ENCODE measurements around the gene ELF1.

Gene ELF1

GRCh38 chr13:41006978-41007743 lies 12.0 kb downstream of the ELF1 start:
- no peak for DNase-seq

- no peak for DNase-seq
These were observed 12.8 kb downstream of the ELF1 start for GRCh38 chr13:41006306-41006705.

GRCh38 chr13:41005704-41006103 lies 13.4 kb downstream of the ELF1 start:
- DNase-seq: no peak

GRCh38 chr13:41004875-41005693 lies 14.0 kb downstream of the ELF1 start:
- DNase-seq: no peak

GRCh38 chr13:41002606-41003005 lies 16.5 kb downstream of the ELF1 start:
- no peak for DNase-seq

GRCh38 chr13:41001695-41002094 lies 17.4 kb downstream of the ELF1 start:
- no peak for DNase-seq

GRCh38 chr13:40999416-40999815 lies 19.7 kb downstream of the ELF1 start:
- DNase-seq: no peak

- no peak for DNase-seq
These were observed 22.6 kb downstream of the ELF1 start for GRCh38 chr13:40996426-40997092.

- no peak for DNase-seq
These were observed 23.1 kb downstream of the ELF1 start for GRCh38 chr13:40995997-40996396.

GRCh38 chr13:40994581-40995230 lies 24.4 kb downstream of the ELF1 start:
- no peak for DNase-seq

- DNase-seq: no peak
These were observed 25.1 kb downstream of the ELF1 start for GRCh38 chr13:40993987-40994386.

- no peak for DNase-seq
These were observed 26.2 kb downstream of the ELF1 start for GRCh38 chr13:40992678-40993518.

GRCh38 chr13:40987606-40988280 lies 31.4 kb downstream of the ELF1 start:
- peak; percentile 5 for DNase-seq

GRCh38 chr13:40986101-40986856 lies 32.8 kb downstream of the ELF1 start:
- no peak for DNase-seq

- no peak for DNase-seq
These were observed 33.6 kb downstream of the ELF1 start for GRCh38 chr13:40985381-40986100.

GRCh38 chr13:40984668-40985366 lies 34.3 kb downstream of the ELF1 start:
- DNase-seq: no peak

- DNase-seq: no peak
These were observed 35.1 kb downstream of the ELF1 start for GRCh38 chr13:40983725-40984667.

- DNase-seq: no peak
These were observed 35.9 kb downstream of the ELF1 start for GRCh38 chr13:40983259-40983658.
